ENCODE results near the gene PRCP. TPM values are rescaled to one million over a fixed set of nuclear protein-coding genes. Genes with fewer than 3 reads are reported as not detected.
"Not testable (repeated sequence)": the region's sequence is repeated elsewhere in the genome, so short reads cannot be mapped to it uniquely, and the experiment has no call there.

The PRCP gene
- total and polyA plus RNA-seq, 7 donors = 11.5 to 23.5 (median 12.1) TPM

- no peaks in the 10 kb centered on the region for H3K9me3 ChIP-seq
- no peak overlapping the region for H3K4me3 ChIP-seq
- intact Hi-C loops (cut with DNase I) = no loop called here
- DNase-seq = no peak
- ATAC-seq = no peak
- whole genome bisulfite sequencing, 3 donors = 74 to 82% (median 78%) methylated on average over 2 of the region's 2 CpGs
- no peak overlapping the region for H3K27ac ChIP-seq
- no peak for TF ChIP-seq CTCF (IDR thresholded peaks at IDR 0.05)
- H3K4me1 ChIP-seq = no peaks in the 10 kb centered on the region
- H3K36me3 ChIP-seq (ENCODE audit: insufficient read depth in 1 of 2, low read depth in 1 of 2) = no peaks in the 10 kb centered on the region
- no peaks in the 10 kb centered on the region for H3K27me3 ChIP-seq (ENCODE audit: insufficient read depth in 3 of 3, low read length in 2 of 3)
Observed at GRCh38 chr11:82858133-82858532, 42.1 kb downstream of the PRCP start.

- DNase-seq = no peak
- TF ChIP-seq CTCF (IDR thresholded peaks at IDR 0.05) = no peak
- no peaks in the 10 kb centered on the region for H3K4me1 ChIP-seq
- 94 to 98% (median 95%) methylated on average over 2 of the region's 2 CpGs for WGBS, 3 donors
- intact Hi-C loops (cut with DNase I) = no loop called here
- H3K27ac ChIP-seq = no peak overlapping the region
- H3K9me3 ChIP-seq = no peaks in the 10 kb centered on the region
- no peaks in the 10 kb centered on the region for H3K27me3 ChIP-seq (ENCODE audit: insufficient read depth in 3 of 3, low read length in 2 of 3)
- H3K36me3 ChIP-seq (ENCODE audit: insufficient read depth in 1 of 2, low read depth in 1 of 2) = no peaks in the 10 kb centered on the region
- ATAC-seq = no peak
- no peak overlapping the region for H3K4me3 ChIP-seq
Observed at GRCh38 chr11:82857145-82857544, 43.1 kb downstream of the PRCP start.

- no peaks in the 10 kb centered on the region for H3K4me1 ChIP-seq
- no peaks in the 10 kb centered on the region for H3K36me3 ChIP-seq (ENCODE audit: insufficient read depth in 1 of 2, low read depth in 1 of 2)
- no peaks in the 10 kb centered on the region for H3K27me3 ChIP-seq (ENCODE audit: insufficient read depth in 3 of 3, low read length in 2 of 3)
- no peak overlapping the region for H3K4me3 ChIP-seq
- H3K27ac ChIP-seq = no peak overlapping the region
- ATAC-seq (no peak), DNase-seq (no peak)
- no peak for TF ChIP-seq CTCF (IDR thresholded peaks at IDR 0.05)
- WGBS, 3 donors = 89 to 100% (median 94%) methylated on average over 2 of the region's 2 CpGs
- intact Hi-C loops (cut with DNase I) = no loop called here
- H3K9me3 ChIP-seq = no peaks in the 10 kb centered on the region
Observed at GRCh38 chr11:82855616-82856015, 44.6 kb downstream of the PRCP start.

GRCh38 chr11:82854916-82855315 lies 45.3 kb downstream of the PRCP start:
- H3K27ac ChIP-seq; H3K27me3 ChIP-seq (ENCODE audit: insufficient read depth in 3 of 3, low read length in 2 of 3); H3K9me3 ChIP-seq; intact Hi-C loops (cut with DNase I); H3K36me3 ChIP-seq (ENCODE audit: insufficient read depth in 1 of 2, low read depth in 1 of 2); H3K4me3 ChIP-seq; H3K4me1 ChIP-seq; ATAC-seq; DNase-seq: not testable (repeated sequence)
- 96 to 100% (median 97%) methylated on average over 1 of the region's 1 CpG for WGBS, 3 donors

- Histone ChIP-seq H3K9me3 (no peaks in the 10 kb centered on the region), H3K36me3 (ENCODE audit: insufficient read depth in 1 of 2, low read depth in 1 of 2) (peaks cover 0 to 14% of the 10 kb centered on the region in 2 donors), H3K4me1 (no peaks in the 10 kb centered on the region), H3K27me3 (ENCODE audit: insufficient read depth in 3 of 3, low read length in 2 of 3) (no peaks in the 10 kb centered on the region), H3K4me3 (no peak overlapping the region), H3K27ac (no peak overlapping the region)
- ATAC-seq (no peak), DNase-seq (no peak)
- intact Hi-C loops (cut with DNase I) = no loop called here
- no peak for TF ChIP-seq CTCF (IDR thresholded peaks at IDR 0.05)
Observed at GRCh38 chr11:82854242-82854641, 46.0 kb downstream of the PRCP start.

Data from psoas muscle (tissue), 8 donors.